Gastrocnemius medialis (tissue), 4 donors: ENCODE data around the gene RSPRY1.

Source experiments
- CTCF ChIP-seq, 5 experiments: fragments of 450-650 bp in 3 of 5; fragments of 200-600 bp in 2 of 5; sonication (generic) in 2 of 5; IDR thresholded peaks in 4 of 5; conservative IDR thresholded peaks in 1 of 5; 1 replicate in 4 of 5; 2 replicates in 1 of 5; pipeline ENCODE4 v1.5.1; 2016 to 2019; ENCODE audit warnings: antibody characterized with exemption in 5 of 5, mild to moderate bottlenecking in 3 of 5, moderate library complexity in 3 of 5
- POLR2A ChIP-seq, 2 donors: fragments of 450-650 bp; IDR thresholded peaks; one replicate each; pipeline ENCODE4 v1.6.1; 2017; ENCODE audit warnings: antibody characterized with exemption in 2 of 2, mild to moderate bottlenecking in 2 of 2, moderate library complexity in 2 of 2

GRCh38 chr16:57283214-57283958 is 97.3 kb downstream of the RSPRY1 start:
- TF ChIP-seq CTCF (IDR thresholded peaks at IDR 0.05 in 4 of 5, conservative IDR thresholded peaks at IDR 0.05 in 1 of 5) (no peak), POLR2A (IDR thresholded peaks at IDR 0.05) (no peak)
